H1 (cell line): ENCODE results near the gene GRM7. TPM values are rescaled to one million over a fixed set of nuclear protein-coding genes. Genes with fewer than 3 reads are reported as not detected.

ENCODE experiments used
- CTCF ChIA-PET: fragments of 300-600 bp; sonication (Branson Sonifier 250); formaldehyde crosslinking; loops from one replicate; lab custom pipeline; 2021; ENCODE audit not compliant: partially characterized antibody; lab: Charles Lee
- POLR2A ChIA-PET: fragments of 300-600 bp; sonication (Branson Sonifier 250); formaldehyde crosslinking; loops from one replicate; lab custom pipeline; 2021; ENCODE audit warnings: inconsistent platforms; ENCODE audit not compliant: partially characterized antibody; lab: Charles Lee
- DNase-seq, 2 experiments: peaks; one replicate each; pipeline versions ENCODE4 v3.0.0 to v3.0.0-alpha.2; 2010 to 2022; ENCODE audit warnings: low spot score in 2 of 2, low read depth in 1 of 2, mixed read lengths in 1 of 2
- FAIRE-seq: peaks from 2 replicates; lab custom pipeline; 2011; peaks lifted over from hg19 to GRCh38; lab: Jason Lieb, UNC
- H2AFZ ChIP-seq: 2 replicates; pipeline ENCODE4 v1.8.1; 2012; ENCODE audit warnings: low read length, inconsistent platforms
- H2AK5ac ChIP-seq: 2 replicates; pipeline ENCODE4 v1.6.1; 2013; ENCODE audit warnings: low read depth, low read length
- H2BK120ac ChIP-seq: replicated peaks from 2 replicates; pipeline ENCODE3; 2013; ENCODE audit warnings: low read depth, low read length, inconsistent platforms
- H2BK12ac ChIP-seq: 2 replicates; pipeline ENCODE4 v1.6.1; 2013; ENCODE audit warnings: low read depth, low read length
- H2BK15ac ChIP-seq: 2 replicates; pipeline ENCODE4 v1.6.1; 2013; ENCODE audit warnings: low read length
- H2BK20ac ChIP-seq: 2 replicates; pipeline ENCODE4 v1.6.1; 2013; ENCODE audit warnings: low read length
- H2BK5ac ChIP-seq: 2 replicates; pipeline ENCODE4 v1.6.1; 2013; ENCODE audit warnings: low read depth, low read length
- H3K14ac ChIP-seq: 2 replicates; pipeline ENCODE4 v1.6.1; 2013; ENCODE audit warnings: inconsistent platforms; ENCODE audit not compliant: insufficient read length
- H3K18ac ChIP-seq: 2 replicates; pipeline ENCODE4 v1.6.1; 2013; ENCODE audit warnings: low read length; ENCODE audit errors: extremely low read depth
- H3K23ac ChIP-seq: 2 replicates; pipeline ENCODE4 v1.6.1; 2013; ENCODE audit warnings: inconsistent platforms; ENCODE audit not compliant: insufficient read length
- H3K23me2 ChIP-seq: 2 replicates; pipeline ENCODE4 v1.6.1; 2013; ENCODE audit warnings: low read depth, low read length
- H3K27ac ChIP-seq: 2 replicates; pipeline ENCODE4 v1.6.1; 2011; ENCODE audit warnings: low read depth, low read length, inconsistent platforms
- H3K27me3 ChIP-seq, 4 experiments: replicated peaks in 1 of 4; 1 replicate in 1 of 4; 2 replicates in 3 of 4; pipeline versions ENCODE4 v1.6.1 to v1.8.1; 2011 to 2013; ENCODE audit warnings: low read length in 3 of 4, mild to moderate bottlenecking in 3 of 4, inconsistent platforms in 2 of 4, mixed read lengths in 2 of 4, moderate library complexity in 1 of 4; ENCODE audit not compliant: control insufficient read depth in 3 of 4, insufficient read depth in 3 of 4; ENCODE audit errors: extremely low read depth in 1 of 4
- H3K36me3 ChIP-seq, 4 experiments: 2 replicates each; pipeline versions ENCODE4 v1.6.1 to v1.8.1; 2011 to 2013; ENCODE audit warnings: mild to moderate bottlenecking in 4 of 4, low read length in 3 of 4, moderate library complexity in 2 of 4, control low read depth in 1 of 4, inconsistent platforms in 1 of 4; ENCODE audit not compliant: insufficient read depth in 4 of 4, control insufficient read depth in 2 of 4
- H3K4ac ChIP-seq: replicated peaks from 2 replicates; pipeline ENCODE3; 2013; ENCODE audit warnings: low read length, low read depth, mixed read lengths, inconsistent platforms; ENCODE audit not compliant: insufficient read length
- H3K4me1 ChIP-seq, 4 experiments: replicated peaks in 1 of 4; 1 replicate in 1 of 4; 2 replicates in 3 of 4; pipeline versions ENCODE4 v1.6.1 to v1.8.1; 2011 to 2013; ENCODE audit warnings: low read length in 3 of 4, inconsistent platforms in 2 of 4, mixed read lengths in 1 of 4; ENCODE audit not compliant: insufficient read depth in 4 of 4, control insufficient read depth in 3 of 4
- H3K4me2 ChIP-seq, 2 experiments: 2 replicates each; pipeline versions ENCODE4 v1.6.1 to v1.8.1; 2011 to 2013; ENCODE audit warnings: low read depth in 2 of 2, low read length in 2 of 2, control low read depth in 1 of 2, inconsistent platforms in 1 of 2, mild to moderate bottlenecking in 1 of 2; ENCODE audit not compliant: insufficient read depth in 1 of 2
- H3K4me3 ChIP-seq, 4 experiments: fragments of 200-600, 300-600 bp in 1 of 4; sonication (generic), shearing (Covaris generic), sonication (Bioruptor Twin) in 1 of 4; 2 replicates each; pipeline versions ENCODE4 v1.5.1 to v1.8.1; 2011 to 2016; ENCODE audit warnings: low read length in 4 of 4, low read depth in 3 of 4, control low read depth in 2 of 4, inconsistent platforms in 2 of 4, mild to moderate bottlenecking in 2 of 4, mixed read lengths in 1 of 4, moderate library complexity in 1 of 4; ENCODE audit not compliant: insufficient read depth in 2 of 4; ENCODE audit errors: extremely low read depth in 1 of 4
- H3K56ac ChIP-seq: replicated peaks from 2 replicates; pipeline ENCODE3; 2013; ENCODE audit warnings: low read depth, mild to moderate bottlenecking, mixed read lengths, low read length, inconsistent platforms; ENCODE audit not compliant: insufficient read length
- H3K79me1 ChIP-seq: 2 replicates; pipeline ENCODE4 v1.6.1; 2013; ENCODE audit warnings: low read depth, low read length, control low read depth
- H3K79me2 ChIP-seq, 2 experiments: 2 replicates each; pipeline versions ENCODE4 v1.6.1 to v1.8.1; 2012 to 2013; ENCODE audit warnings: low read length in 2 of 2, mild to moderate bottlenecking in 2 of 2, inconsistent platforms in 1 of 2; ENCODE audit not compliant: insufficient read depth in 2 of 2, control insufficient read depth in 1 of 2
- H3K9ac ChIP-seq, 4 experiments: replicated peaks in 1 of 4; 1 replicate in 1 of 4; 2 replicates in 3 of 4; pipeline versions ENCODE4 v1.6.1 to v1.8.1; 2011 to 2013; ENCODE audit warnings: low read depth in 3 of 4, low read length in 3 of 4, control low read depth in 2 of 4, mild to moderate bottlenecking in 2 of 4, moderate library complexity in 2 of 4, inconsistent platforms in 1 of 4; ENCODE audit errors: extremely low read depth in 1 of 4
- H3K9me3 ChIP-seq, 2 experiments: 2 replicates each; pipeline versions ENCODE4 v1.6.1 to v1.8.1; 2012 to 2013; ENCODE audit warnings: mild to moderate bottlenecking in 2 of 2, moderate library complexity in 2 of 2, control low read depth in 1 of 2, inconsistent platforms in 1 of 2, low read depth in 1 of 2, low read length in 1 of 2, mixed read lengths in 1 of 2; ENCODE audit not compliant: insufficient read depth in 2 of 2
- H4K20me1 ChIP-seq, 2 experiments: replicated peaks in 1 of 2; 2 replicates each; pipeline versions ENCODE3 to v1.8.1; 2011 to 2013; ENCODE audit warnings: inconsistent platforms in 2 of 2, low read length in 2 of 2, mild to moderate bottlenecking in 1 of 2; ENCODE audit not compliant: insufficient read depth in 2 of 2, control insufficient read depth in 1 of 2
- H4K5ac ChIP-seq: 2 replicates; pipeline ENCODE4 v1.6.1; 2013; ENCODE audit warnings: low read length, low read depth, mixed read lengths, inconsistent platforms; ENCODE audit not compliant: insufficient read length
- H4K8ac ChIP-seq: 2 replicates; pipeline ENCODE4 v1.8.0; 2013; ENCODE audit warnings: mild to moderate bottlenecking, moderate library complexity, low read length, inconsistent platforms; ENCODE audit not compliant: insufficient read depth; ENCODE audit errors: extremely low read depth
- H4K91ac ChIP-seq: replicated peaks from 2 replicates; pipeline ENCODE3; 2013; ENCODE audit warnings: low read length, mixed read lengths, inconsistent platforms; ENCODE audit not compliant: insufficient read length
- CTCF ChIP-seq, 3 experiments: IDR thresholded peaks; 1 replicate in 2 of 3; 2 replicates in 1 of 3; pipeline versions ENCODE4 v1.5.1 to v1.6.1; 2011; ENCODE audit warnings: low read length in 3 of 3, mild to moderate bottlenecking in 3 of 3, inconsistent platforms in 2 of 3, low read depth in 1 of 3, moderate library complexity in 1 of 3; ENCODE audit not compliant: insufficient read depth in 1 of 3; ENCODE audit errors: control extremely low read depth in 1 of 3
- RAD21 ChIP-seq, 2 experiments: IDR thresholded peaks in 1 of 2; conservative IDR thresholded peaks in 1 of 2; 2 replicates each; pipeline ENCODE4 v1.6.1; 2011; ENCODE audit warnings: low read depth in 2 of 2, low read length in 2 of 2, improper control_type of control experiment in 1 of 2, inconsistent platforms in 1 of 2, mild to moderate bottlenecking in 1 of 2, moderate library complexity in 1 of 2
- RXRA ChIP-seq: IDR thresholded peaks from 2 replicates; pipeline ENCODE4 v1.6.1; 2011; ENCODE audit warnings: low read depth, mild to moderate bottlenecking, low read length, moderate library complexity; ENCODE audit not compliant: insufficient read depth
- SIRT6 ChIP-seq: IDR thresholded peaks from one replicate; pipeline ENCODE4 v1.7.1; 2012; ENCODE audit warnings: low read length, inconsistent platforms
- WGBS, 2 experiments: shearing (Covaris generic) in 1 of 2; methylation state at CpG; one replicate each; pipeline versions ENCODE4 v1.1.6 to v1.1.7; 2013 to 2015; ENCODE audit warnings: low lambda C conversion rate in 2 of 2, mixed read lengths in 2 of 2, inconsistent platforms in 1 of 2, low coverage in 1 of 2, missing lambda C conversion rate in 1 of 2; ENCODE audit not compliant: insufficient replicate concordance in 2 of 2, insufficient coverage in 1 of 2, insufficient read length in 1 of 2; ENCODE audit errors: extremely low coverage in 1 of 2, missing lambda C conversion rate in 1 of 2; 5-methylcytosine and 5-hydroxymethylcytosine counted together
- polyA plus RNA-seq, 7 experiments: library from polyadenylated mRNA; depleted of rRNA in 3 of 7; stranded (reverse) in 5 of 7; unstranded in 2 of 7; fragments of >200 nt in 5 of 7; fragments of 200-250 nt in 2 of 7; gene quantifications; 1 replicate in 5 of 7; 2 replicates in 1 of 7; 4 replicates in 1 of 7; pipeline versions ENCODE4 v1.2.1 to v1.2.3, GENCODE V29; 2011 to 2013; ENCODE audit warnings: missing spikeins in 2 of 7, mixed read lengths in 2 of 7
- total RNA-seq: library from RNA; stranded (reverse); fragmentation: NEBNext Ultra II Directional; extraction: Animal tissue kit (Norgen Biotek cat#: 25700); gene quantifications from 2 replicates; pipeline ENCODE4 v1.2.1, GENCODE V29; 2021

GRM7 gene
- total and polyA plus RNA-seq, 2 of the 8 experiments (the other 6 are each of a cell fraction or from before 2014, with no cell fraction given): 0.17 to 0.24 TPM

- H2AFZ ChIP-seq: no peak overlapping the region
- no peak overlapping the region for H3K18ac ChIP-seq
- H3K27ac ChIP-seq: no peak overlapping the region
- H3K4me2 ChIP-seq: no peak overlapping the region
- H3K23me2 ChIP-seq: no peaks in the 10 kb centered on the region
- H2BK120ac ChIP-seq: no peak overlapping the region
- 93% methylated on average over 1 of the region's 1 CpG; no CpG with 5 or more reads in 1 of the 2 experiments for WGBS, 2 experiments
- no peaks in the 10 kb centered on the region for H3K79me1 ChIP-seq
- no peak overlapping the region for H3K4ac ChIP-seq
- no peaks in the 10 kb centered on the region for H4K20me1 ChIP-seq
- no peak overlapping the region for H4K5ac ChIP-seq
- H3K4me1 ChIP-seq: no peaks in the 10 kb centered on the region
- H3K9me3 ChIP-seq: no peaks in the 10 kb centered on the region
- H3K36me3 ChIP-seq: no peaks in the 10 kb centered on the region
- H2AK5ac ChIP-seq: no peak overlapping the region
- H2BK12ac ChIP-seq: no peak overlapping the region
- H3K4me3 ChIP-seq: no peak overlapping the region
- H4K8ac ChIP-seq: no peak overlapping the region
- H2BK15ac ChIP-seq: no peak overlapping the region
- FAIRE-seq (no peak), DNase-seq (no peak)
- ChIA-PET POLR2A (no interaction called here), CTCF (interaction anchor here (1.0 to 1.6 kb wide), 2 partner anchors 19 to 850 kb away, joined by 3 to 4 read pairs; no protein-coding TSS in a partner anchor)
- no peak overlapping the region for H3K23ac ChIP-seq
- H3K79me2 ChIP-seq: no peaks in the 10 kb centered on the region
- no peak overlapping the region for H2BK20ac ChIP-seq
- TF ChIP-seq RAD21 (IDR thresholded peaks at IDR 0.05 in 1 of 2, conservative IDR thresholded peaks at IDR 0.05 in 1 of 2; ENCODE audit: low read depth in 2 of 2, low read length in 2 of 2) (0 out of 4 replicates have a peak, but pooled peaks of 1 of the 2 experiments have one; percentile 10), RXRA (no peak), SIRT6 (no peak), CTCF (IDR thresholded peaks at IDR 0.05; ENCODE audit: control extremely low read depth in 1 of 3, insufficient read depth in 1 of 3, low read depth in 1 of 3, low read length in 3 of 3) (peak in 1 of 3 experiments; percentile 15; a peak in 1 of 4 replicates)
- H3K56ac ChIP-seq: no peak overlapping the region
- H3K27me3 ChIP-seq: no peaks in the 10 kb centered on the region
- H3K14ac ChIP-seq: no peak overlapping the region
- no peak overlapping the region for H4K91ac ChIP-seq
- no peak overlapping the region for H2BK5ac ChIP-seq
- H3K9ac ChIP-seq: no peak overlapping the region
Observed at GRCh38 chr3:7260975-7261374, 400.1 kb downstream of the GRM7 start.
